HG03457 (cell line): Measurements from ENCODE around the gene SPTA1.
"Not testable (repeated sequence)": the region's sequence is repeated elsewhere in the genome, so short reads cannot be mapped to it uniquely, and the experiment has no call there.

Source experiments
- ATAC-seq: cut with Tn5 transposase; IDR thresholded peaks from one replicate; pipeline ENCODE4 v1.9.1; 2021; ENCODE audit warnings: moderate number of reproducible peaks; ENCODE audit not compliant: unreplicated experiment

Gene SPTA1

DNA sequence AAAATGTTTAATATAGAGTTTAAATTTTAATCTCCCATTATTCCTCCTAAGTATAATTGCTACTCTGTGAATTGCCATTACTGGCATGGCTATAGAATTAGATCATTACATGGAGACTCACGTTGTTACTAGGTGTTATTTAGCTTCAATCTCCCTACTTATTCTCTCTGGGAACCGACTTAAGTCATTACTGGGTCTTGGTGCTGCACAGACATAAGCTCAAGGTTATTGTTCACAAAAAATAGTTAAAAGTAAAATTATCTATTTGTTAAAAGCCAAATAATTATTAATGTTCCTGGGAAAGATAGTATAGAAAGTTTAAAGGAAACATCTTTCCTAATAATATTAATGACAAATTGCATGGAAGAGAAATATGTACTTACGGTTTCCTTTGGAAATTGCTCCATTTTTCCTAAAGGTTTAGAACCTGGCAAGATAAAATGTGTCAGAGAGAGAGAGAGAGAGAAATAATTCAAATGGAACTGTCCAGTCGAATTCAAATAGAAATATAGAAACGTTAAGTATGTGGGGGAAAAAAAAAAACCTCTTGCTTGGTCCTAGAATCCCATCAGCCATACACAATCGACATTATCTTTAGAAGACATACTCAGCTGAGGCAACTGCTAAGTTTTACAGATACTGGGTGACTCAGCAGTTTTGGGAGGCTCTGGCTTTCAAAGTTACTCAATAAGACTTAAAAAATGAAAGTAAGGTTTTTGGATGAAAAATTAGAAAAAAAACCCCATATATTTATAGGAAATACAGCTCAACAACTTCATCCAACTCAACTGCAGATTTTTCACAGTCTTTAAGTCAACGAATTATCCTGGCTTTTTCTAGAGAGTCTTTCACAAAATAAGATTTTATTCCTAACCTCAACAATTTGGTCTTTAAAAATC is at the start of gene SPTA1:
SPTA1 (minus strand) TSS at position 605 of the 899 bp plus-strand sequence; CDS start at position 407, 198 bp downstream.
- ATAC-seq = no peak

DNA sequence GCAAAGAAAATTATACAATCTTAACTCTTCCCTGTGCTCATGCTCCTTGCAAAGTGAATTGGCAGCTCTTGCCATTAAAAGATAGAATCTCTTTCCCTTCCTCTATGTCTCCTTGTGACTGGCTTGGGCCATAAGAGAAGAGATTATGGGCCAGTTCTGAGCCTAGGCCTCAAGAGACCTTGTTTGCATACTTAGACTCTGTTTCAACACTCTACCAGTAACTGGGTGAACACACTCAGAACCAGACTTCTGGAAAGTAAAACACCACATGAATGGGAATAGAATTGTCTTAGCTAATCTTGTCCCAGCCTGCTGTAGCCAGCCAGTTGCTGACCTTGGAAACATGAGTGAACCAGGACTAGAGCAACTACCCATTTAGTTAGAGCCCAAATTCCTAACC is 49.3 kb upstream of the SPTA1 start:
- ATAC-seq = no peak

GRCh38 chr1:158732524-158732923 is 46.0 kb upstream of the SPTA1 start:
- ATAC-seq = no peak

DNA sequence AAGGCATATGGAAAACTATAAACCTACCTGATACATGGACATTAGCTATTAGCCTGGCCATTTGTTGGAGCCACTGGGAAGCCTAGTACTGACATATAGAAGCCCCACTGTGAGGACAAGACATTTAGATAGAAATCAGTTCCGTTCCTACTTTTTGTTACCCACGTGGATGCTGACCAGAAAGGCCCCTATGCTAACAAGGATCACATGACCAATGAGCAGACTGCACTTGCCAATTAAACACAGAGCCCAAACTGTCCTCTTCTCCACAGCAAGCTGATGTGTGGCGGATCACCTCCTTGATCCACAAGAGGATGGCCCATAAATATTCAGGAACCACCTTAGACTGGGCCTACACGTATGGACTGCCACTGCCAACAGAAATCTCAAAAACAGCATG is 45.2 kb upstream of the SPTA1 start:
- ATAC-seq = no peak

- ATAC-seq = no peak
Measured at GRCh38 chr1:158730453-158730852, 43.9 kb upstream of the SPTA1 start.

DNA sequence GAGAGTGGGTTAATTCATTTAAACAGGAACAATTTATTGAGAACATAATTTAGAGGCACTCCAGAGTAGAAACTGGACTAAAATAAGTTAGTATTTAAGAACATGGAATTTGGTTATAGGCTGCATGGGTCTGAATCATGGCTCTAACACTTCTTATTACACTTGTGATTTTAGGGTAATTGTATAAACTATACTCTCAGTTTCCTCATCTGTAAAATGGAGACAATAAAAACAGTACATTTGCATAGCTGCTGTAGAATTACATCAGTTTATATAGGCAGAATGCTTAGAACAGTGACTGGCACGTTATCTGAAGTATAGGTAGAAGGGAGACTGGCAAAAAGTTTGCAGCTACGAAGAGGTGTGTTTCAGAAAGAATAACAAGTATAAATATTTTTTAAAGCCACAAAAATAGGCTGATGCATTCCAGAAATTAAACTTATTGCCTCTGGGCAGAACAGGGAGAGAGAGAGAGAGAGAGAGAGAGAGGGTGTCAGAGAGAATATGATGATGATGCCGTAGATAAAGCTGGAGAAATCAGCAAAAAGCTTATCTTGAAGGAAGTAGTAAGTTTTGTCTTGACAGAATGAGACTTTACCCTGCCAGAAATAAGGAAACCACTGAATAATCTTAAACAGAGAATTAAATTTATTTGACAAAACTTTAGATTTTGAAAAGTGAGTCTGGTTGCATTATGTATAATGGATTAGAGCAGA is 42.2 kb upstream of the SPTA1 start:
- no peak for ATAC-seq

DNA sequence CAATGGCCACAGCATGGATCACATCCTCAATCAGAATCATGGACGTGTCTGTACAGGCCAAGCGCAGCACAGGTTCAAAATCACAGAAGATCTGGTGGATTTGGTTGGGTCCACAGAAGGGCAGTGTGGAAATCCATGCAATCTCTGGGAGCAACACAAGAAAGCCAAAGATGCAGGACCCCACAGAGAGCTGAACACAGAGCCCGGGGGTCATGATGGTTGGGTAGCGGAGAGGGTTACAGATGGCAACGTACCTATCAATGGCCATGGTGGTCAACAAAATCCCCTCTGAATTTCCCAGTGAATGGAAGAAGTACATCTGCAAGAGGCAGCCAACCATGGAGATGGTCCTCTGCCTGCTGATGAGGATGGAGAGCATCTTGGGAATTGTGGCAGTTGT is 37.9 kb upstream of the SPTA1 start:
- ATAC-seq = no peak

DNA sequence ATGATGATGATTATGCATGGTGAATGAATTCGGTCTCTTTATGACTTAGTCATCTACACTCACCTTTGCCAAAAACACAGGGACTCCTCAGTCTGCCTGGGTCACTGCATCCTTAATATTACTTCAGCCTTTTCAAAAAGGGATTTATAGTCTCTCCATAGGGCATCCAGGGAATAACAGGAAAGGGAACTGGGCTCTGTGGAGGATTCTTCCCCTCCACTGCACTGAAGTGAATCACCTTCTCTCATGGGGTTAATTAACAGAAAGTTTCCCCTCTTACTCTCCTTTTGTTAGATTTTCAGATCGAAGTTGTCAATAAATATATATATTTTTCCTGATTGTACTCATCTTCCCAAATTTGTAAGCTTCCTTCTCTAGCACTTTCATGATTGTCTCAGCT is 34.1 kb upstream of the SPTA1 start, which contains the start of gene OR6K3:
OR6K3 (minus strand) TSS at position 101 of the 400 bp plus-strand sequence. CDS start 2,605 bp downstream, outside the sequence.
- ATAC-seq = no peak

- no peak for ATAC-seq
Measured at GRCh38 chr1:158719664-158720063, 33.1 kb upstream of the SPTA1 start.

- ATAC-seq = no peak
Measured at GRCh38 chr1:158717344-158717743, 30.8 kb upstream of the SPTA1 start.

DNA sequence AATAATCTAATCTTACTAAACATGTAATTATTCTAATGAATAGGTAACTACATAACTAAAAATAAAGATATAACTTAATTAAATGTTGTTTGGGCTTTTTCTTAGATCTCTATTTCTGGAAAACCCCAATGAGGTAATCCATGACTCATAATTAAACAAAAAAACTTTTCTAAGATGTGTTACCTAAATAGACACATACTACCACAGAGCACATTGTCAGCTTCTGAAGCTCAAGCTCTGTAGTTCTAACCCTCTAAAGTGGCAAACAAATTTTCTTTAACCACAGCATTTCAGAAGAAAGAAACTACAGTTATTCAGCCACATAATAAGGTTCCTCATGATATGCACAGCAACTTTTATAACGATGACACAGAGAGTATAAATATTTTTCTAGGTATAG is 29.8 kb upstream of the SPTA1 start:
- no peak for ATAC-seq

- ATAC-seq = no peak
Measured at GRCh38 chr1:158714754-158715153, 28.2 kb upstream of the SPTA1 start.

DNA sequence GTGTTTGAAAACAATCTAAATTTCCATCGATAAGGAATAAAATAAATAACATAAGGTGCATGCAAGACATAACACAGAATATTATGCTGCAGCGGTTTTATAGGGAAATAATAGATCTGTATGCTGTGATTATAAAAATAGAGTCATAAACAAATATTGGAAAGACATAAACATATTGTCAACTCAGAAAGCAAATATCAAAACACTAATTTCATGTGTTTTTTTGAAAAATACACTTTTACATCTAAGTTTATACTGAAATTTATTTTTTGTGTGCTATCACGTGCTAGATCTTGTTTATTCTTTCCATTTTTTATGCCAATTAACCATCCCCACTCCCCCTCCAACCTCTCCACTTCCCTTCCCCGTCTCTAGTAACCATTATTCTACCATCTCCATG is 24.6 kb upstream of the SPTA1 start:
- ATAC-seq = no peak

GRCh38 chr1:158706096-158706495 is 19.6 kb upstream of the SPTA1 start:
- no peak for ATAC-seq

- no peak for ATAC-seq
Measured at GRCh38 chr1:158700552-158700951, 14.0 kb upstream of the SPTA1 start, which contains the start of gene OR6K2. TSS of gene OR6K2 (minus strand) at chr1:158700652. CDS start at chr1:158700652, 0 bp downstream.

DNA sequence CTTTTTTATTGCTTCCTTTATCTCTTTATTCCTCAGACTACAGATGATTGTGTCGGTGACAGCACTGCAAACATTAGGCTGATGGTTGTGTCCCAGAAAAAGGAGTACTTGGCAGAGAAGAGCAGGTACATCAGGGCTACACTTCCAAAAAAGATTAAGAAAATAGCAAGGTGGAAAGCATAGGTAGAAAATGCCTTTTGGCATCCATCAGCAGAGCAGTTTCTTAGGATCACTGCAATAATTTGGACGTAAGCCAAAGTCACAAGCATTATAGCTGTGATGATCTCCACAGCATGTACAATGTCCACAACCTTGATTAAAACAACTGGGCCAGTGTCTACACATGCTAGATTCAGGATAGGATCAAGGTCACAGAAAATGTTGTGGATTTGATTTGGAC is 8.1 kb upstream of the SPTA1 start:
- no peak for ATAC-seq

GRCh38 chr1:158692356-158692755 is 5.8 kb upstream of the SPTA1 start:
- no peak for ATAC-seq

DNA sequence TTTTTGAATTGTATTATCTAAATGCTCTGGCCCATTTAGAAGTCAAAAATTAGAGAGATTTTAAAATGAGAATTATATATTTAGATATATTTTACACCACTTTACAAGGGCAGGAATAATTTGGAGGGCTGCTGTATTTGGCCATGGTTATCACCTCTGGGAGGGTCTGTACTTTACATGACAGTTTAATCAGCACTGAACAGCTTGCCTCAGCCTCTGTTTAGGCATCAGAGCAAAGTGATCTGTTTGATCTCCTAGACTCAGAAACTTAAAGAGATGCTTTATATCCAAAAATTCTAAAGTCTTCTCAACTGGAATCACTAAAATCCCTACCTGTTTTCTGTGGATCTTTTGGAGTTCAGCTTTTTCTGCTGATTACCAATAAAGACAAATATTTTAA is 5.4 kb upstream of the SPTA1 start:
- no peak for ATAC-seq

DNA sequence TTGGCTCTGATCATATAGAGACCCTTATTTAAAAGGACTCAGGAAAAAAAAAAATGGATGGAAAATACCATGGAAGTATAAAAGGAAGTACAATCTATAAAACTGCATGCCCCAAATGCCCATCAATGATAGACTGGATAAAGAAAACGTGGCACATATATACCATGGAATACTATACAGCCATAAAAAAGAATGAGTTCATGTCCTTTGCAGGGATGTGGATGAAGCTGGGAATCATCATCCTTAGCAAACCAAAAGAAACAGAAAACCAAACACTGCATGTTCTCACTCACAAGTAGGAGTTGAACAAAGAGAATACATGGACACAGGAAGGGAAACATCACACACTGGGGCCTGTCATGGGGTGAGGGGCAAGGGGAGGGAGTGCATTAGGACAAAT is 4.6 kb upstream of the SPTA1 start:
- not testable (repeated sequence) for ATAC-seq

GRCh38 chr1:158689875-158690274 is 3.4 kb upstream of the SPTA1 start:
- no peak for ATAC-seq

DNA sequence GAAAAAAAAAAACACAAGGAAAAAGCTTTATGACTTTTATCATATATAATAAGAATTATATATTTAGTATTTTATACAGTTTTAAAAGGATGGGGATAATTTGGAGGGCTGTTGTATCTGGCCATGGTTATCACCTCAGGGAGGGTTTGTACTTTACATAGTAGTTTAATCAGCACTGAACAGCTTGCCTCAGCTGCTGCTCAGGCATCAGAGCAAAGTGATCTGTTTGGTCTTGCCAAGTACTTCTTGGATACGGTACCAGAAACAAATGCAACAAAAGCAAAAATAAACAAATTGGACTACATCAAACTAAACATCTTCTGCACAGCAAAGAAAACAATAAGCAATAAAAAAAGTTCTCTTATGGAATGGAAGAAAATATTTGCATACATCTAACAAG is 2.6 kb upstream of the SPTA1 start:
- no peak for ATAC-seq

GRCh38 chr1:158688343-158688742 is 1.8 kb upstream of the SPTA1 start:
- ATAC-seq = not testable (repeated sequence)
